Lung (tissue), 12 donors: ENCODE data around the gene GAMT. TPM values are rescaled to one million over a fixed set of nuclear protein-coding genes. Genes with fewer than 3 reads are reported as not detected.

Experiments used
- ATAC-seq: fragments of 200-7000 bp; cut with Tn5 transposase; one replicate; pipeline ENCODE4 v1.9.1; 2020; ENCODE audit warnings: moderate number of reproducible peaks; ENCODE audit not compliant: insufficient read depth, low FRiP score
- DNase-seq, 3 donors: peaks; one replicate each; pipeline ENCODE4 v3.0.0-alpha.2; 2013 to 2017
- H3K27ac ChIP-seq, 2 donors: one replicate each; pipeline ENCODE4 v1.5.1; 2013; ENCODE audit warnings: mild to moderate bottlenecking in 2 of 2, moderate library complexity in 2 of 2, control low read depth in 1 of 2, inconsistent platforms in 1 of 2, low read depth in 1 of 2, low read length in 1 of 2
- H3K27me3 ChIP-seq, 3 donors: one replicate each; pipeline ENCODE4 v1.5.1; 2013; ENCODE audit warnings: low read length in 2 of 3; ENCODE audit not compliant: control insufficient read depth in 3 of 3, insufficient read depth in 3 of 3
- H3K36me3 ChIP-seq, 4 donors: one replicate each; pipeline ENCODE4 v1.5.1; 2013; ENCODE audit warnings: low read length in 4 of 4, mild to moderate bottlenecking in 1 of 4, moderate library complexity in 1 of 4; ENCODE audit not compliant: control insufficient read depth in 4 of 4, insufficient read depth in 4 of 4
- H3K4me1 ChIP-seq, 5 donors: one replicate each; pipeline ENCODE4 v1.5.1; 2013; ENCODE audit warnings: low read length in 5 of 5, mild to moderate bottlenecking in 2 of 5, moderate library complexity in 1 of 5; ENCODE audit not compliant: control insufficient read depth in 5 of 5, insufficient read depth in 5 of 5
- H3K4me3 ChIP-seq: one replicate; pipeline ENCODE4 v1.5.1; 2013; ENCODE audit warnings: mild to moderate bottlenecking, control low read depth, moderate library complexity
- H3K9ac ChIP-seq, 2 donors: one replicate each; pipeline ENCODE4 v1.5.1; 2013; ENCODE audit warnings: low read length in 2 of 2, control low read depth in 1 of 2; ENCODE audit not compliant: insufficient read depth in 1 of 2
- H3K9me3 ChIP-seq, 4 donors: one replicate each; pipeline ENCODE4 v1.5.1; 2013; ENCODE audit warnings: low read length in 3 of 4, mild to moderate bottlenecking in 1 of 4, moderate library complexity in 1 of 4; ENCODE audit not compliant: control insufficient read depth in 4 of 4, insufficient read depth in 3 of 4
- CTCF ChIP-seq: IDR thresholded peaks from 2 replicates; pipeline ENCODE4 v1.5.1; 2012; ENCODE audit warnings: mild to moderate bottlenecking; ENCODE audit errors: control extremely low read depth, extremely low read depth
- WGBS, 2 donors: extraction: QIAGEN DNeasy Blood & Tissue Kit; methylation state at CpG; one replicate each; pipeline ENCODE4 v1.1.7; 2013; 5-methylcytosine and 5-hydroxymethylcytosine counted together
- polyA plus RNA-seq, 2 donors: library from polyadenylated mRNA; stranded (reverse); fragments of 200-250 nt; gene quantifications; one replicate each; pipeline ENCODE4 v1.2.1, GENCODE V29; 2013
- total RNA-seq, 2 donors: library from RNA; depleted of rRNA in 1 of 2; stranded (reverse); fragments of >200 nt in 1 of 2; gene quantifications; one replicate each; pipeline ENCODE4 v1.2.1, GENCODE V29; 2014 to 2021
- donor health status: control.
- donor health status: control.
- donor health status: Bipolar disorder and iron deficiency.
- donor health status: healthy.
- donor health status: DM: yes; HTN: yes; CAD: no.

The GAMT gene
- total and polyA plus RNA-seq, 4 donors = 2.9 to 8.6 (median 7.3) TPM

DNA sequence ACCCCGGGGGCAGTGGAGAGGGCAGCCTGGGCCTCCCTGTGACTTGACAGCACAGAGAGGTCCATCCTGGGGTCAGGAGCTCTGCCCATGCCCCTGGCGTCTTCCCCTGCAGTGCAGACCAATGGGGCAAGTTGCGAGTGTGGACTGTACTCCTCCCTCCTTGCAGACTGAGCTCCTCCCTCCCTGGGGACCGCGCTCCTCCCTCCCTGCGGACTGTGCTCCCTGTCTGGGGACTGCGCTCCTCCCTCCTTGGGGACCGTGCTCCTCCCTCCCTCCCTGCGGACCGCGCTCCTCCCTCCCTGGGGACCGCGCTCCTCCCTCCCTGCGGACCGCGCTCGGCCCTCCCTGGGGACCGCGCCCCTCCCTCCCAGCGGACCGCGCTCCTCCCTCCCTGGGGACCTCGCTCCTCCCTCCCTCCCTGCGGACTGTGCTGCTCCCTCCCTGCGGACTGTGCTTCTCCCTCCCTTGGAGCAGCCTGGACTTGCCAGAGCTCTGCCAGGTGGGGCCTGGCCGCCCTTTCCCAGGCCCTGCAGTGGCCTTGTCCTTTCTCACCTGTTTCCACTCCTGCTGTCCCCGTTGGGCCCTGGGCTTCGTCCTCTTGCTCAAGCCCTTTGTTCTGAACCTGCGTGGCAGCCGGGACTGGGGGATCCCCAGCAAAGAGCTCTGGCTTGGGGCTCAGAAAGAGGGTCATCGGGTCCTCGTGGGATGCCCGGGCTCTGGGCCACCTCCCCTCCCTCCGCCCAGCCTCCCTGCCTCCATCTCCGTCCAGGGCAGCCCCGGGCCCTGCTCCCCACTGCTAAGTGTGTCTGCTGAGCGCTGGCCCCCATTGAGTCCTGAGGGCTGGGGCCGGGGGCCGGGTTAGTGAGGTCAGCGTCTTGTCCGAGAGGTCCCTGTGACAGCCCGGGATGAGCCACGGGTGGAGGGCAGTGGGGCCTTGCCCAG lies 6.8 kb downstream of the GAMT start:
- DNase-seq = no peak
- Histone ChIP-seq H3K9me3 (no peaks in the 10 kb centered on the region), H3K27me3 (no peaks in the 10 kb centered on the region), H3K4me1 (peaks cover 0 to 2% (median 0%) of the 10 kb centered on the region in 5 donors), H3K9ac (no peak overlapping the region), H3K27ac (no peak overlapping the region), H3K4me3 (no peak overlapping the region), H3K36me3 (peaks cover 0 to 42% (median 8%) of the 10 kb centered on the region in 4 donors)
- 83 to 86% methylated on average over 39 to 43 of the region's 43 CpGs for WGBS, 2 donors
- no peak for ATAC-seq
- TF ChIP-seq CTCF = no peak

GRCh38 chr19:1393841-1394240 lies 7.5 kb downstream of the GAMT start:
- 91 to 95% methylated on average over 17 of the region's 17 CpGs for WGBS, 2 donors
- no peak overlapping the region for H3K27ac ChIP-seq
- no peaks in the 10 kb centered on the region for H3K27me3 ChIP-seq
- H3K9ac ChIP-seq = no peak overlapping the region
- H3K36me3 ChIP-seq = peaks cover 0 to 49% (median 14%) of the 10 kb centered on the region in 4 donors
- peaks cover 0 to 3% (median 0%) of the 10 kb centered on the region in 4 donors for H3K9me3 ChIP-seq
- H3K4me3 ChIP-seq = no peak overlapping the region
- peaks cover 0 to 2% (median 0%) of the 10 kb centered on the region in 5 donors for H3K4me1 ChIP-seq
- ATAC-seq (no peak), DNase-seq (no peak)
- TF ChIP-seq CTCF = no peak

- Histone ChIP-seq H3K36me3 (peaks cover 0 to 56% (median 16%) of the 10 kb centered on the region in 4 donors), H3K9ac (no peak overlapping the region), H3K27me3 (no peaks in the 10 kb centered on the region), H3K4me3 (no peak overlapping the region), H3K4me1 (peaks cover 0 to 2% (median 0%) of the 10 kb centered on the region in 5 donors), H3K27ac (no peak overlapping the region), H3K9me3 (peaks cover 0 to 4% (median 0%) of the 10 kb centered on the region in 4 donors)
- 96 to 97% methylated on average over 37 of the region's 37 CpGs for WGBS, 2 donors
- no peak for TF ChIP-seq CTCF
- ATAC-seq (no peak), DNase-seq (no peak)
Measured at GRCh38 chr19:1392939-1393530, 8.3 kb downstream of the GAMT start.
